Measurements from ENCODE around the gene PRLR.

DNA sequence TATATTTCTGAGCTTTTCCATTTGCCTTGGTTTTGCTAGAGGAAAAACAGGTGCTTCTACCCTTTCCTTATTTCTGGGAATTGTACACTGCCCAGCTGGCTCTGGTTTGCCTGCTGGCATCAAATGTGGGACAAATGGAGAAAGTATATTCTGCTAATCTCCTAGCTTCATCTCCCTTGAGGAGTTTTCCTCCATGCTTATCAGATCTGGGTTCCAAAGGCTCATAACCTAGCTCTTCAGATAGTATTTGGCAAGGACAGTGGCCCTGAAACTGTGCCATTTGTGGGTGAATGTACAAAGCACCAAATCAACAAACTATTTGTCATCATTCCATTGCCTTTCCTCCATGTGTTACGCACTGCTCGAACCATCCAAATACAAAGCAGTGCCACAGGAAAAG lies 16.2 kb downstream of the PRLR start:
- no peak for TF ChIP-seq ZNF8 (CRISPR knock-in tag; IDR thresholded peaks at IDR 0.05)
- no peak for TF ChIP-seq ZNF565 (CRISPR knock-in tag; conservative IDR thresholded peaks at IDR 0.05; ENCODE audit: low read depth)
- TF ChIP-seq, protein P1, sequence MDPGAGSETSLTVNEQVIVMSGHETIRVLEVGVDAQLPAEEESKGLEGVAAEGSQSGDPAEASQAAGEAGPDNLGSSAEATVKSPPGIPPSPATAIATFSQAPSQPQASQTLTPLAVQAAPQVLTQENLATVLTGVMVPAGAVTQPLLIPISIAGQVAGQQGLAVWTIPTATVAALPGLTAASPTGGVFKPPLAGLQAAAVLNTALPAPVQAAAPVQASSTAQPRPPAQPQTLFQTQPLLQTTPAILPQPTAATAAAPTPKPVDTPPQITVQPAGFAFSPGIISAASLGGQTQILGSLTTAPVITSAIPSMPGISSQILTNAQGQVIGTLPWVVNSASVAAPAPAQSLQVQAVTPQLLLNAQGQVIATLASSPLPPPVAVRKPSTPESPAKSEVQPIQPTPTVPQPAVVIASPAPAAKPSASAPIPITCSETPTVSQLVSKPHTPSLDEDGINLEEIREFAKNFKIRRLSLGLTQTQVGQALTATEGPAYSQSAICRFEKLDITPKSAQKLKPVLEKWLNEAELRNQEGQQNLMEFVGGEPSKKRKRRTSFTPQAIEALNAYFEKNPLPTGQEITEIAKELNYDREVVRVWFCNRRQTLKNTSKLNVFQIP (CRISPR knock-in tag; IDR thresholded peaks at IDR 0.05; ENCODE audit: borderline replicate concordance, low read depth), result no peak
- no peak for TF ChIP-seq ARNTL (CRISPR knock-in tag; IDR thresholded peaks at IDR 0.05; ENCODE audit: borderline replicate concordance, low read depth)
- no peak for TF ChIP-seq ESRRG (CRISPR knock-in tag; IDR thresholded peaks at IDR 0.05)
- TF ChIP-seq ZFP3 (CRISPR knock-in tag; IDR thresholded peaks at IDR 0.05), result no peak

Data from SK-N-SH treated with all-trans-retinoic acid at 6 μM for 48 hours (cell line).